ENCODE results near the gene MRPL40.

MRPL40 gene

DNA sequence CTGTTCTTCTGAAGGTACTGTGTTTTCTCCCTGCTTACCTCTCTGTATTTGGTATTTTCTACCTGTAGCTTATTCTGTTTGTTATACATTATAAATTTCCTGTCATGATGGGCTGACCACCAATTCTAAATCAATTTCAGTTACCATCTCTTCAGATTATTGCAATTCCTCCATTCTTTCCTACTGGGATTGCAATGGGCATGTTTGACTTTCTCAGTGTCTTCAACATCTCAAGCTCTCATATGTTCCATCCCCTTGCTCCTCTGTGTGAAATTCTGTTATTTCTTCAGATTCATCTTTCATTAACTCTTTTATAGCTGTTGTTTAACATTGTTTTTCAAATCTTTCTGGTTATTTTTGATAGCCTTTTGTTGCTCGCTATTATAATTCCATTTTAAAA, 30.7 kb downstream of the MRPL40 start:
- DNase-seq (ENCODE audit: low spot score) = no peak

DNA sequence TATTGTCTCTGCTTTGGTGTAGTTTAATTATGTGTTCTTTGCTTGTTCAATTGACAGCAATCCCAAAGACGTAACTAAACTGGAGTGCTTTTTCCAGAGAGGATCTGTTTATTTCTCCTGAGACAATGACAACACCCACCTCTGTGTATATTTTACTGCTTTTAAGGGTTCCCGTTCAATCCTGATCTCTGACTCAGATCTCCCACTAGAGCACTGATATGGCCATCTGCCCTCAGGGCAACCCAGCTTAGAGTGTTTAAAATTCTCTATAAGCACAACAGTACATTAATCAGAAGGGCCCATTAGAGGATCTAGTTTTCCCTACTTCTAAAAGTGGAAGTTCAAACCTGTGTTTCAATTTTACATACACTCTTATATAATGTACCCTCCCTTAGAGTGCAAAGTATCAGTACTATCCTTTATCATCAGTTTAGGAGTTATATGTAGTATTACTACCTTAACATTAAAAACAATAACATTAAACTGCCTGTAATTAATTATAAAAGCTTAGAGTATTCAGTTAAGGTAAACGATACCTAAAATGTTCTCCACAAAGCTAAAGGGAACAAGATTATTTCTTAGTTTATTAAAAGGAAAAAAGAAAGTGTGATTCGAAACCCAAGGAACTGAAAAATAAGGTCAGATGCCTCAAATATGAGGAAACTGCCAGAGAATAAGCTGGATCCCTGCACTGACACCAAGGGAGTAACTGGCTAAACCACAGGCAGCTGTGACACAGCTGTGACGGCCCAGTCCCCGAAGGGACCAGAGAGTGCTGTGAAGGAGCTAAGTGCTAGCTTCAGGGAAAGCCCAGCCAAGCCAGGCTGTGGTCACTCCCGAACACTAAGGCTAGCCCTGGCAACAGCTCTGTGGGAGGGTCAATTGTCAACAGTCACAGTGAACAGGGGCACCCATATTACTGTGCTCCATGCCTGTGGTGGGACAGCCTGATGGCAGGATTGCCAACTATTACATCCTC, 31.4 kb downstream of the MRPL40 start:
- DNase-seq (ENCODE audit: low spot score) = no peak

DNA sequence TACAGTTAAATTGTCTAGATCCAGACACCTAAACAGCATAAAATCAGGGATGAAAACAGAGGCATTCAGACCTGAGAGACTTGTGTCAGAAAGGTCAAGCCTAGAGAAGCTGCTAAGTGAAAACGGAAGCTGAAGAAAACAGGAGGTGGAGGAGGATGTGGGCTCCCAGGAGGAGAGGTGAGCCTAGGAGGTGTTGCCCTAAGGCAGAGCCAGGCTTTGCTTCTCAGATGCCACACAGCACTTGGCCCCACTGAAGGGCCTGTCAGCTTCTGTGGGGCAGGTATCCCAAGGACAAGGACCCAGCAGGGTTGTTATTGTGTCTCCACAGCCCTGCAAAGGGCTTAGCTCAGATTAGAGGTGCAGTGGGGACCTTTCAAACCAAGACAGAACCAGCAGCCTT, 32.2 kb downstream of the MRPL40 start:
- DNase-seq (ENCODE audit: low spot score) = no peak

DNA sequence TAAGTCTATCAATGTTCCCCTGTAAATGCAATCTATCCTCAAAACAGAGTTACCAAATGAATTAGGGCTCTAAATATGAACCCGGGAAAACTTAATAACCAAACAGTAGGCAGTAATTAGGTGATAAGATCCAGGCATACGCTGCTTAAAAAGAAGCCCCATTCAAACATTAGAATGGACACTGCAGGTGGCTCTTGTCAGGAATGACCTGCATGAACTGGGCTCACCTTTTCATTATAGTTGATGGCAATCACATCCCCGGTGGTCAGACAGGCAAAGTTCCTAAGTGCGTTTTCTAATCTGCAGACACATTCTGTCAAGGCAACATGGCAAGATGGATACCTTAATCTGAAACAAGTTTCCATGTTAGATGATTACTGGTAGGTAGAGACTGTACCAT, 32.6 kb downstream of the MRPL40 start:
- DNase-seq (ENCODE audit: low spot score) = no peak

DNA sequence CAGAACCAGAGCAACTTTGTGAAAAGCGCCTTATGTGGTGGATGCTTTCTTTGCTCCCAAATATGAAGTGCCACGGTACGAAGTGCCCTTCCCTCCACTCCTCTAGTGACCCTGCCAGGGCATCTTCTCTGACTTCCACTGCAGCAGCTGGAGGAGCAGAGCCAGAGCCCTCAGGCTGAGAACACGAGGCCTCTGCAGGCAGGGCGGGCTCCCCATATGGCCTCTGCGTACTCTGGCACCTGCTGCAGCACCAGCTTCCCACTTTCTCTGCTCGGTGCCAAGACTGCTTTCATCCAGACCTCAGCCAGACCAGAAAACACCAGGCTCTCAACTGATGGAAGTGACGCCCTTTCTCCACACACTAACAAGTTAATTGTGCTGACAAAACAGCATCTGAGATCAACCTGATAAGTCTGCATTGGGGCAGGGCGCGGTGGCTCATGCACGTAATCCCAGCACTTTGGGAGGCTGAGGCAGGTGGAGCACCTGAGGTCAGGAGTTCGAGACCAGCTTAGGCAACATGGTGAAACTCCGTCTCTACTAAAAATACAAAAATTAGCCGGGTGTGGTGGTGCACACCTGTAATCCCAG, 33.9 kb downstream of the MRPL40 start:
- DNase-seq (ENCODE audit: low spot score) = no peak

DNA sequence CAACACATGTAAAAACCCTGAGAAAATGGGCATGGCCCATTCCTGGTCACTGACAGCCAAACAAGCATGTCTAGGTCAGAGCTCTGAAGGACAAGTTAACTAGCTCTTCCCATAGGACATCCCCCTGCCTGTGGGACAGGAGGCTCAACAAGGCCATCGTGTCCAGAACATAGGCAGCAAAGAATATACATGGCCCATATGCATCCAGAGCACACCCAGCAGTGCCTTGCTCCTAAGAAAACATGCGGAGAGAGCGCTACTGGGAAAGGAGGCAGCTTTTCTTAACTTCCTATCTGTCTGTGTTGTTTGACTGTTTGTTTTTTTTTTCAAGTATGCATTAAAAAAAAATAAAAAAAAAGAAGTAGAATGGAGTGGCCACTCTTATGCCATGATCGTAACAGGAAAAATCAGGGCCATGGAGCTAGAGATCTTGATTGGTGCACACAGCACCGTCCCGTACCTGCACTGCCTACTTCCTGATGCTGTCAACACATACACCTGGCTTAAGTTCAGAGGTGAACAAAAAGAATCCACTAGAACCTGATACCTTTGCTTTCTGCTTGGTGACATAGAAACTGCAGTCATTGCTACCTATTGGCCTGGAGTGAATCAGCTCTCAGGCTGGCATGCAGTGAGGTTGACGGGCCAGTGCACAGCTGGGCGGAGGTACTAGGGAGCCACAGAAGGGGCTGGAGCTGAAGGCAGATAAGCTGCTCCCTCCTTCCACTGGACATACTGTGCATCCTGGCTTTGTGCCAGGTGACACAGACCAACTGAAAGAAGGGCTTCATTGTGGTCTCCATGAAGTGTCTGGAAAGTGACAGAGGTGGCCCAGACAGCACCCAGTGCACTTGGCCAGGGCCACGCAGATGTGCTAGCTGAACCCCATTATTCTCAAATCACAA, 34.8 kb downstream of the MRPL40 start:
- DNase-seq (ENCODE audit: low spot score) = no peak

DNA sequence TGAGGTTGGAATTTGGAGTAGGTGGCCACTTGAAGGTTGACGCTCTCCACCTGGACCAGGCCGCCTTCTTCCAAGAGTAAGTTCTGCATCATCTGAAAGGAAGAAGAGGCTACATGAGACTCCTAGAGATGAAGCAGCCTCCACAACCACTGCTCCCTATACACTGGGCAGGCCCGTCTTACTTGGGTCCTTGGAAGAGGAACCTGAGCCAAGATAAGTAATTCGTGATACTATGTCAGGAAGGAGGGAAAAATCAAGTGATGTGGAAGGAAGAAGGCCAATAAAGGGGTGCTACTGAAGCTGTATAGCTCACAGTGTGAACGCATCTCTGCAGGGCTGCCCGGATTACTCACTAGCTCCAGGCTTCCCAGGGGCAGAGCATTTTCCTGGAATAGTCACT, 35.6 kb downstream of the MRPL40 start:
- DNase-seq (ENCODE audit: low spot score) = no peak

DNA sequence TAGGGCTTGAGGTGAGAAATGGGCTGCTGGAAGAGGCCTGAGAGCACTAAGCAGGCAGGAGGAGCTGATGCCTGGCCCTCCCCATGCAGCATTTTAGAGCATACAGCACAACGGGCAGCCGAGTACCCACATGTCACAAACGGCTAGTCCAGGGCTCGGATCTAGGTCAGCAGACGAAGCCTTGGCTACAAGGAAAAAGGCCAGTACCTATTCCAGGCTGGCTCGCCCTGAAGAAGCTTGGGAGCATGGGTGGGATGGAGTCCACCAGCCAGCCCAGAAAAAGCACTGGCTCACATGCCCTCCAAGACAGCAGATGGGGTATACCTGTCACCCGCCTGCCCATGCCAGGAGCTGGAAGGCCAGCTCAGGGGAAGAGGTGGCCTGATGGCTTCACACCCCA, 37.1 kb downstream of the MRPL40 start:
- DNase-seq (ENCODE audit: low spot score) = no peak

DNA sequence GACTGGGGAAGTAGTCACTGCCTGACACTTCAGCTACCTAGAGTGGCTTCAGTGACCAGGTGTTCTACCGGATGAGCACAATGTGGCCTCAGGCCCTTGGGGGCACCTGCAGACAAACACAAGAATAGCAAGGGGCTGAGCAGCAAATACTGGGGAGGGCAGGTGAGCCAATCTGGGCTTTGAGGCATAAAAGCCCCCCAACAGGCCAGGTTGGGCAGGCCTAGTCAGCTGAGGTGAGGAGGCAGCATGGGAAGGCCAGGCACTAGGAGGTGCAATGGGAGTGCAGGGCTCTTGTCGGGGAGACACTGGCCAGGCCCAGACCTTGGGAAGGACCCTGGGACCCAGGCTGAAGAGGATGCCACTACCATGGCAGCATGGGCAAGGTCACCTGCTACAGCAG, 37.7 kb downstream of the MRPL40 start:
- DNase-seq (ENCODE audit: low spot score) = no peak

DNA sequence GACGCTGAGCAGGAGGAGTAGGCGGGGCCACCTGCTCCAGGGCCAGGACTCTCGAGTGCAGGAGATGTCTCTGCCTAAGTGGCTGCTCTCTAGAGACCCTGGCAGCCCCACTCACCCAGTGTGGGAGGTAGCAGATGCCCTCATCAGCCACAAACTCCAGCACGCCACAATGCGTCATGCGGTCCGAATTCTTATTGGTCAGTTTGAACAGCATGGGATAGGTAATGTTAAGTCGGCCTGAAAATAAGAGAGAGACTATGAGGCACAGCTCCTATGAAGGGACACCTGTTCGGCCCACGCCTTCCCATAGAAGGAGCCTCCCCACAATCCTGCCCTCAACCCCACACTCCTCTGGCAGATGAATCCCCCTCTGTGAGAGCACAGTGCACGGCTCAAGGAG, 39.2 kb downstream of the MRPL40 start:
- no peak for DNase-seq (ENCODE audit: low spot score)

DNA sequence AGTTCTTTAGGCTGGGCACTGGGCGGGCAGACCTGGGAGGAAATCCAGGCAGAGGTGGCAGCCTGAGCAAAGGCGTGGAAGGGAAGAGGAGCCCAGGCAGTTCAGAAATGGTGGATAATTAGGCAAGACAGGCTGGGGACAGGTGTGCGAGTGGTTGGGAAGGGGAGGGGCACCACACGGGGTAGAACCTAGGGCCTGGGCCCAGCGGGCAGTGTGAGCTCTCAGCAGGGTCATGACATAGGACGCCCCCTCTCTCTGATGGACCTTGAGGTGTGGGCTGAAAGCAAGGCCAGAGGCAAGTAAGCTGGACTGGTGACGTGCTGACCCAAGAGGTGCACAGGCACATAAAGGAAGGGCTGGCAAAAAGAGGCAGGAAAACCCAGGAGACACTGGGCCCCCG, 39.9 kb downstream of the MRPL40 start:
- DNase-seq (ENCODE audit: low spot score) = no peak

DNA sequence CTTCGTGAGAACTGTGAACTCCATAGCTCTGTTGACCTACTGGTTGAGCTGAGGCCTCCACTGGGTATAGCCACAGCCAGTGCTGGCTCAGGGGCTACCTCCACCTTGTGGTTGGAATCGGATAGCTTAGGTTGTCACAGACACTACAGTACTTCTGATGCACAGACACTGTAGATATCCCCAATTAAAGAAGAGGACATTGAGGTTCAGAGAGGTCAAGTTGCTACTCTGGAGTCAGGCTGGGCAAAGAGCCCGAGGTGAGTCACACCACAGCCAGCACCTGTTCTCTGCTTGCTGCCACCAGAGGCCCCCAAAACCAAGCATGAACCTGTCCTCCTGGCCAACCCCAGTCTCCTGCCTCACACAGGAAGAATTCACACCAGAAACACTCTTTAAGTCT, 41.2 kb downstream of the MRPL40 start:
- no peak for DNase-seq (ENCODE audit: low spot score)

DNA sequence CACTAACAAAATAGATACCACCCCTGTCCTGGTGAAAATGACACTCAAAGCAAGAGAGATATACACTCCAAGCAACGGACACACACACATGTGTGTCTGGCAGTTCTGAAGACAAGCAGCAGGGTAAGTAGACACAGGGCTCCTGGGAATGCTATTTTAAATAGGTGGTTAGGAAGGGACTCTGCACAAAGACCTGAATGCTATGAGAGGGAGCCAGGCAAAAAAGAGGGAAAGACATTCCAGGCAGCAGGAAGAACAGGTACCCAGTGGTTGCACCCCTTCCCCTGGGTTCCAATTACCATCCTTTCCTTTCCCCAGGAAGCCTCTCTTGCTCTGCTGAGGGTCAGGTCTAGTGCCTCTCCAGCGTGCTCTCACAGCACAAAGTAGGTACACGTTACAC, 43.7 kb downstream of the MRPL40 start:
- no peak for DNase-seq (ENCODE audit: low spot score)

DNA sequence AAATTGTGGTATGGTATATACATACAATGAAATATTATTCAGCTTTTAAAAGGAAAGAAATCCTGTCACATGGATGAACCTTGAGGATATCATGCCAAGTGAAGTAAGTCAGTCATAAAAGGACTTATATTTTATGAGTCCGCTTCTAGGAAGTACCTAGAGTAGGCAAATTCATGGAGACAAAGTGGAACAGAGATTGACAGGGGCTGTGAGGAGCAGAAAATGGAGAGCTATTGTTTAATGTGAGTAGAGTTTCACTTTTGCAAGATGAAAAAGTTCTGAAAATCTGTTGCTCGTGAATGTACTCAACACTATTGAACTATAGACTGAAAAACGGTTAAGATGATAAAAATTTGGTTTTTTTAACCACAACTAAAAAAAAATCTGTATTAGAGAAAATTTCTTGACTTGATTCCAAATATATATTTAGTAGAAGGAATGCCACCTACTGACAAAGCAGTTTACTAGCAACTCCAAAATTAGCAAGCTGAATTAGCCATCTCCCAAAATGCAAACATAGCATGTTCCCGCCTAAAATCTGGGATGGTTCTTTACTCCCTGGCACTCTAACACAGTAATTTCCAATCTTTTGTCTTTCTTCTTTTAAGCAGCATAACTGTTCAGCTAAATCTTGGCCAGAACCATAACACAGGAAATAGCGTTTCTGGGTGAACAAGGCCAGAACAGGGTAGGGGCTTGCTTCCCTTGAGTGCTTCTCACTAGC, 45.1 kb downstream of the MRPL40 start:
- peak; percentile 7 for DNase-seq (ENCODE audit: low spot score)

DNA sequence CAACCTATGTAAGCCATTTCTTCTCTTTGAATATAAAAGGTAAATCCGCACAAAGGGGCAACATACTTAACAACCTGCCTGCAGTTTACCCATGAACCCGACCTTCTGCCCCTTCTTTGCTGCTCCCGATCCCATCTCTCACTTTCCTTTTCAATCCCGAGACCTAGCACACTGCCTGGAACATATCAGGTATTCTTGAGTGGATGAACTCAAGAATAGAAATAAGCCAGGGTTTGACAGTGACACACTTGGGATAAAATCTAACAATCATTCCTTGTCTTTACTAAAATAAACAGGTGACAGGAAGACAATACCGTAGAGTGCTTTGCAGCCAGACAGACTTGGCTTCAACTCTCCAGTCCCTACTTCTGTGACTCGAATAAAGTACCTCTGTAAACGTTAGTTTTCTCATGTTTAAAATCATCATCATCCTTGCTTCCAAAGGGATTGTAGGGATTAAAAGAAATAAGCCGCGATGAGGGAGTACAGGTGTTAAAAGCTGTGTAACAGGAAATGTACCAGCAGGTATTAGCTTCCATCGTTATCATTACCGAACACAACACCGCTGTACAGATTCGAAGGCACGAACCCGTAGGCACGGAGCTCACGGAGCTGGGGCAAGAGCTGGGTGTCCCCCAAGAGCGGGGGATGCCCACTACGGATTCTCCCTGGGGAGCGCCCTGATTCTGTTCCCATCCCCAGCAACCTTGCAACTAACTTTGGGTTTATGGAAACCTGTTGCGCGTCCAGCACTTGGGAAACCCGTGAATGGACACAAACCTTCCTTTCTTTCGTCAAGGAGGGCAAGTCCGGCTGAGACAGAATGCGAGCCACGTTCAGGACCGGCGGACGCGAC, 45.9 kb downstream of the MRPL40 start:
- no peak for DNase-seq (ENCODE audit: low spot score)

DNA sequence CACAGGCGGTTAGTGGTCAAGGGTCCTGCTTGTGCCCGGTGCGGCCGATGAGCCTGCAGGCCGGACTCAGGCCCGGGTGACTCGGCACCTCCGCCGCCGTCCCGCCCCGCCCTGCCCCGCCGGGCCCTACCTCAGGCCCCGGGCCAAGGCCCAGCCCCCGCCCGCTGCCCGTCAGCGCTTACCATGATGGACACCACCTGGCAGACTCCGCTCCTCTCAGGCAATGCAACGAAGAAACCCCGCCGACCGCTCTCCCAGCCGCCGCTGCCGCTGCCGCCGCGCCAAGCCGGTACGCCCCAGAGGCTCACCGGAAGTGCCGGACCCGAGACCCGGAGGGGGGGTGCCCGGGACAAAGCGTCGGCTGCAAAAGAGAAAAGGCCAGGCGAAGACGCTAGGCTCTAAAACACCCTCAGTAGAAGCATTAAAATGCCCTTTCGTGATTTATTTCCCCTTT, 46.6 kb downstream of the MRPL40 start, which contains the start of gene UFD1:
Gene UFD1, minus strand, starts transcription at position 293 of the 454 bp plus-strand sequence. Its CDS starts 108 bp downstream, at position 185.
- DNase-seq (ENCODE audit: low spot score) = peak; percentile 86

DNA sequence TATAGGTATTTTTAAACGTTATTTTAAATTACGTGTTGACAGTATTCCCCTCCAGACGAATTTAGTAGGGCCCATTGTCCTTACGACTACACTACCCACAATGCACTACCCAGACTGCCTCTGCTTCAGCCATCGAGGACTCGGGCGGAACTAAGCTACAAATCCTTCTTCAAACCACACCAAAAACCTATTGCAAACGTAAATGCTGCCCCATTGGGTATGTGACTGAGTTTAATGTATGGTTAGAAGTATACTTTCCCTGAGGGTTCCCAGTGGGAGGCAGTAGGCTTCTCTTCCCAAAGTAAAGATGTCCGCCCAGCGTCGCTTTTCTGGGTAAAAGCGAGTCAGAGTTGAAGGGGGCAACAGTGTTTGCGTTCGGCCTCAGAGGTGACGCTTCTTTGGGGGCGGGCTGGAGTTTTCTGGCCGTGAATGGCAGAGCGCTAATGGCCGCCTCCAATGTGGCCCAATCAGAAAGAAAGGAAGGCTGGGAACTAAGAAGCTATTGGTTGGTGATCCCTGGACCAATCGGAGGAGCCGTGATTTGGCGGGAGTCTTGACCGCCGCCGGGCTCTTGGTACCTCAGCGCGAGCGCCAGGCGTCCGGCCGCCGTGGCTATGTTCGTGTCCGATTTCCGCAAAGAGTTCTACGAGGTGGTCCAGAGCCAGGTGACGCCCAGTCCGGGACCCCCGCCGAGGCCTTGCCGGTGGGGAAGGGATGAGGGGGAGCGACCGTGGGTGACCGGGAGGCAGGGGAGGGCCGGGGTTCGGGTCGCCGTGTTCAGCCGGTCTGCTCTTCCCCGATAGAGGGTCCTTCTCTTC, 47.2 kb downstream of the MRPL40 start, which contains the start of gene CDC45:
Gene CDC45, plus strand, starts transcription at position 566 of the 818 bp plus-strand sequence. Its CDS starts 49 bp downstream, at position 615.
- DNase-seq (ENCODE audit: low spot score) = peak; percentile 97

DNA sequence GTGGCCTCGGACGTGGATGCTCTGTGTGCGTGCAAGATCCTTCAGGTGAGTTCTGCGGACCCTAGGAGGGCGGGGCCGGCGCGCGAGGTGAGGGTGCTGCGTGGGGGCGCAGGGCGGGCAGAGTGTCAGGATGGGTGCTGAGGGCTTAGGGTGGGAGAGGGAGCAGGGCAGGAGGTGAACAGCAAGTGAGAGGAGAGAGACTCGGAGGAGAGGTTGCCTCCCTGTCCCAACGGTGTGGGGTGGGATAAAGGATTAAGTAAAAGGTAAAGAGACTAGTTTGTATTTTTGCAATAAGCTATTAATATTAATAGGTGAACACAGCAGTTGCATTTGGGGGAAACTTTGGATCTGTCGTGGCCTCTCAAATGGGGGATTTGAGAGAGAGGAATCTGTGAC, 47.8 kb downstream of the MRPL40 start:
- DNase-seq (ENCODE audit: low spot score) = no peak

DNA sequence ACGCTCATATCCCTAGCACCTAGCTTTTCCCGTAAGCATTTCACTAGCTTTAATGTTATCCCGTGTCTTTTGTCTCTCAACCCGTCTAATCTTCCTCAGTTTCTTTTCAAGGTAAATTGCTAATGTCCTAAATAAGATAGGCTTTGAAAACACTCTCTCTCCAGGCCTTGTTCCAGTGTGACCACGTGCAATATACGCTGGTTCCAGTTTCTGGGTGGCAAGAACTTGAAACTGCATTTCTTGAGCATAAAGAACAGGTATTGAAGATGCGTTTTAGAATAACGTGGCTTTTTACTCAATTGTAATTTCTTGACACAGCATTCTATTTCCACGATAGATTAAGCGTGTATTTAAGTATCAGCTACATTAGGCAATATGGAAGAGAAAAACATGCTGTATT, 48.4 kb downstream of the MRPL40 start:
- no peak for DNase-seq (ENCODE audit: low spot score)

DNA sequence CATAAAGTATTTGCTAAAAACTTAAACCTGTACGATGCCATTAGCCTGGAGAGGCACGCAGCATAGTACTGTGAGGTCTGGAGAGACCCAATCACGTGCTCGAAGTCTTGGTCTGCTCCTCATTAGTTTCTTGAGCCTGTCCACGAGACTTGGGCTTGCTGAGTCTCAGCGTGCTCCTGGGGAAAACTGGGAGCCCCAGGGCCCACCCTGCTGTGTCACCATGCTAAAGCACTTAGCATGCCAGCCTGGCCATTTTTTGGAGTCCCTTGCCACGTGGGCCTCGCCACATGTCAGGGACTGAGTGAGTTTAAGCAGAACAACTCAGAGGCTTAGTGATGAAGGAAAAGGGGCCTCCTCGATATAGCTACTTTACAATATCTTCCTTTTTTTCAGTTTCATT, 50.0 kb downstream of the MRPL40 start:
- DNase-seq (ENCODE audit: low spot score) = no peak
